Testis (tissue), 3 donors: Measurements from ENCODE around the gene GGPS1. TPM values are rescaled to one million over a fixed set of nuclear protein-coding genes. Genes with fewer than 3 reads are reported as not detected.
"Not testable (repeated sequence)": the region's sequence is repeated elsewhere in the genome, so short reads cannot be mapped to it uniquely, and the experiment has no call there.

Experiments
- DNase-seq: peaks from one replicate; pipeline ENCODE4 v3.0.0-alpha.2; 2019
- H3K27ac ChIP-seq, 2 donors: fragments of 200-600 bp; sonication (generic); one replicate each; pipeline ENCODE4 v1.5.1; 2019
- H3K27me3 ChIP-seq: fragments of 200-600 bp; sonication (generic); one replicate; pipeline ENCODE4 v1.5.1; 2019
- H3K36me3 ChIP-seq: fragments of 200-600 bp; sonication (generic); one replicate; pipeline ENCODE4 v1.5.1; 2017; ENCODE audit warnings: low read depth; ENCODE audit errors: missing control alignments
- H3K4me1 ChIP-seq: fragments of 200-600 bp; sonication (generic); one replicate; pipeline ENCODE4 v1.5.1; 2019
- H3K4me3 ChIP-seq, 2 donors: fragments of 200-600 bp; sonication (generic); one replicate each; pipeline ENCODE4 v1.5.1; 2017 to 2019
- H3K9me3 ChIP-seq: fragments of 200-600 bp; sonication (generic); one replicate; pipeline ENCODE4 v1.5.1; 2017
- CTCF ChIP-seq, 3 experiments: fragments of 450-650 bp in 2 of 3; fragments of 200-600 bp in 1 of 3; sonication (generic) in 1 of 3; IDR thresholded peaks; one replicate each; pipeline ENCODE4 v1.5.1; 2016 to 2019; ENCODE audit warnings: antibody characterized with exemption in 3 of 3, mild to moderate bottlenecking in 2 of 3, moderate library complexity in 1 of 3
- POLR2A ChIP-seq: fragments of 450-650 bp; IDR thresholded peaks from one replicate; pipeline ENCODE4 v1.6.1; 2017; ENCODE audit warnings: antibody characterized with exemption, mild to moderate bottlenecking, moderate library complexity
- WGBS, 2 donors: methylation state at CpG; one replicate each; pipeline ENCODE4 v1.1.5; 2018; 5-methylcytosine and 5-hydroxymethylcytosine counted together
- intact Hi-C: fragments of 100-400 bp; cut with DNase I; formaldehyde crosslinking; loops from one replicate; pipeline ENCODE4 v1.15.1; 2023; ENCODE audit warnings: low total_unique reads
- polyA plus RNA-seq: library from polyadenylated mRNA; stranded (reverse); fragments of 350-450 nt; fragmentation: Illumina TruSeq; extraction: RNeasy Lipid Tissue Mini Kit (QIAGEN cat#74804); gene quantifications from one replicate; pipeline ENCODE4 v1.2.3, GENCODE V29; 2014; ENCODE audit warnings: low read depth, low replicate concordance; ENCODE audit not compliant: insufficient read depth
- total RNA-seq, 2 donors: library from RNA; depleted of rRNA; stranded (reverse); fragments of >200 nt; gene quantifications; one replicate each; pipeline ENCODE4 v1.2.3, GENCODE V29; 2016

The GGPS1 gene
- total and polyA plus RNA-seq, 3 donors from 2014 or later, result 29.4 to 73.0 (median 37.4) TPM

- no peak for DNase-seq
- H3K4me1 ChIP-seq, result no peaks in the 10 kb centered on the region
Measured at GRCh38 chr1:235357485-235358373, 29.4 kb downstream of the GGPS1 start.

GRCh38 chr1:235358899-235359298, 30.5 kb downstream of the GGPS1 start:
- H3K9me3 ChIP-seq, result no peaks in the 10 kb centered on the region
- H3K4me3 ChIP-seq, result no peak overlapping the region
- intact Hi-C loops, result no loop called here
- H3K4me1 ChIP-seq, result no peaks in the 10 kb centered on the region
- 79 to 85% methylated on average over 3 of the region's 3 CpGs for WGBS, 2 donors
- H3K36me3 ChIP-seq, result no peaks in the 10 kb centered on the region
- no peak for TF ChIP-seq POLR2A
- H3K27me3 ChIP-seq, result no peaks in the 10 kb centered on the region
- no peak overlapping the region for H3K27ac ChIP-seq
- no peak for DNase-seq

More at GRCh38 chr1:235357485-235358373, 29.4 kb downstream of the GGPS1 start:
- Histone ChIP-seq H3K9me3 (no peaks in the 10 kb centered on the region), H3K36me3 (no peaks in the 10 kb centered on the region), H3K4me3 (no peak overlapping the region), H3K27me3 (no peaks in the 10 kb centered on the region), H3K27ac (no peak overlapping the region)
- intact Hi-C loops, result no loop called here
- 74 to 81% methylated on average over 11 of the region's 11 CpGs for WGBS, 2 donors
- TF ChIP-seq CTCF (IDR thresholded peaks at IDR 0.05) (no peak), POLR2A (no peak)

GRCh38 chr1:235364189-235364588, 35.8 kb downstream of the GGPS1 start:
- H3K4me3 ChIP-seq, H3K27me3 ChIP-seq, H3K9me3 ChIP-seq, H3K27ac ChIP-seq, DNase-seq, H3K36me3 ChIP-seq, H3K4me1 ChIP-seq, intact Hi-C loops: not testable (repeated sequence)
- WGBS, 2 donors, result 90 to 92% methylated on average over 9 of the region's 9 CpGs

GRCh38 chr1:235366286-235366685, 37.9 kb downstream of the GGPS1 start:
- Histone ChIP-seq H3K4me3 (peak overlapping the region in 1 of 2 donors; percentile 85), H3K9me3 (no peaks in the 10 kb centered on the region), H3K27ac (no peak overlapping the region), H3K36me3 (no peaks in the 10 kb centered on the region), H3K27me3 (no peaks in the 10 kb centered on the region), H3K4me1 (no peaks in the 10 kb centered on the region)
- WGBS, 2 donors, result 57 to 61% methylated on average over 5 of the region's 5 CpGs
- TF ChIP-seq POLR2A (no peak), CTCF (IDR thresholded peaks at IDR 0.05) (no peak)
- intact Hi-C loops, result no loop called here
- DNase-seq, result no peak

- Histone ChIP-seq H3K4me3 (peak within 1 kb of the TSS; percentile 63 to 85), H3K27ac (peak within 1 kb of the TSS; percentile 27 to 77), H3K27me3 (no peaks in the 10 kb centered on the region), H3K36me3 (no peaks in the 10 kb centered on the region), H3K4me1 (no peaks in the 10 kb centered on the region), H3K9me3 (no peaks in the 10 kb centered on the region)
- intact Hi-C loops, result no loop called here
- DNase-seq, result peak; percentile 99
- 0 to 1% methylated on average over 27 to 38 of the region's 38 CpGs for WGBS, 2 donors
- TF ChIP-seq POLR2A (peak; percentile 67), CTCF (IDR thresholded peaks at IDR 0.05) (no peak)
Measured at GRCh38 chr1:235367000-235367908, 38.9 kb downstream of the GGPS1 start, which contains the start of gene TBCE. TBCE (plus strand) TSS chr1:235367427; CDS start chr1:235380050, 12,623 bp downstream.
